ENCODE measurements around the gene PARL. TPM values are rescaled to one million over a fixed set of nuclear protein-coding genes. Genes with fewer than 3 reads are reported as not detected.

PARL gene
- total RNA-seq, 1 experiment from 2014 or later, result 82.3 TPM

GRCh38 chr3:183884097-183884426, 618 bp downstream of the PARL start:
- ChIA-PET POLR2A (interaction anchor here (0.6 kb wide), 2 partner anchors 122 to 470 kb away, joined by 3 to 11 read pairs; no protein-coding TSS in a partner anchor), CTCF (interaction anchor here (0.7 to 1.7 kb wide), 4 partner anchors 9 to 137 kb away, joined by 3 to 6 read pairs (median 3); no protein-coding TSS in a partner anchor)
- peak overlapping the region; percentile 97 for H3K27ac ChIP-seq (ENCODE audit: low read length)
- H3K9me3 ChIP-seq (ENCODE audit: control insufficient read depth, insufficient read depth, low read depth, low read length), result no peaks in the 10 kb centered on the region
- DNase-seq (ENCODE audit: low read depth, low spot score), result no peak
- in situ Hi-C loops (cut with HindIII; ENCODE audit: low pct_unique_long_range_greater_than_20kb, low sequenced_read_pairs), result no loop called here
- intact Hi-C loops (cut with micrococcal nuclease; ENCODE audit: unreplicated experiment), result no loop called here
- H3K4me1 ChIP-seq (ENCODE audit: control insufficient read depth, insufficient read depth, low read length), result peaks cover 4% of the 10 kb centered on the region; the same call in 1 of the 2 replicates
- H3K4me3 ChIP-seq (ENCODE audit: low read depth in 2 of 2, low read length in 2 of 2), result peak overlapping the region; percentile 91 to 93
- ATAC-seq, result peak; percentile 0; the same call in 1 of the 2 replicates
- H3K27me3 ChIP-seq (ENCODE audit: control insufficient read depth, insufficient read depth, low read length), result no peaks in the 10 kb centered on the region
- H3K36me3 ChIP-seq (ENCODE audit: control insufficient read depth, insufficient read depth, low read length), result peaks cover 4% of the 10 kb centered on the region; the same call in 1 of the 2 replicates
- BruUV-seq (replicated peaks), result no TSS peak
- TF ChIP-seq, protein P1, sequence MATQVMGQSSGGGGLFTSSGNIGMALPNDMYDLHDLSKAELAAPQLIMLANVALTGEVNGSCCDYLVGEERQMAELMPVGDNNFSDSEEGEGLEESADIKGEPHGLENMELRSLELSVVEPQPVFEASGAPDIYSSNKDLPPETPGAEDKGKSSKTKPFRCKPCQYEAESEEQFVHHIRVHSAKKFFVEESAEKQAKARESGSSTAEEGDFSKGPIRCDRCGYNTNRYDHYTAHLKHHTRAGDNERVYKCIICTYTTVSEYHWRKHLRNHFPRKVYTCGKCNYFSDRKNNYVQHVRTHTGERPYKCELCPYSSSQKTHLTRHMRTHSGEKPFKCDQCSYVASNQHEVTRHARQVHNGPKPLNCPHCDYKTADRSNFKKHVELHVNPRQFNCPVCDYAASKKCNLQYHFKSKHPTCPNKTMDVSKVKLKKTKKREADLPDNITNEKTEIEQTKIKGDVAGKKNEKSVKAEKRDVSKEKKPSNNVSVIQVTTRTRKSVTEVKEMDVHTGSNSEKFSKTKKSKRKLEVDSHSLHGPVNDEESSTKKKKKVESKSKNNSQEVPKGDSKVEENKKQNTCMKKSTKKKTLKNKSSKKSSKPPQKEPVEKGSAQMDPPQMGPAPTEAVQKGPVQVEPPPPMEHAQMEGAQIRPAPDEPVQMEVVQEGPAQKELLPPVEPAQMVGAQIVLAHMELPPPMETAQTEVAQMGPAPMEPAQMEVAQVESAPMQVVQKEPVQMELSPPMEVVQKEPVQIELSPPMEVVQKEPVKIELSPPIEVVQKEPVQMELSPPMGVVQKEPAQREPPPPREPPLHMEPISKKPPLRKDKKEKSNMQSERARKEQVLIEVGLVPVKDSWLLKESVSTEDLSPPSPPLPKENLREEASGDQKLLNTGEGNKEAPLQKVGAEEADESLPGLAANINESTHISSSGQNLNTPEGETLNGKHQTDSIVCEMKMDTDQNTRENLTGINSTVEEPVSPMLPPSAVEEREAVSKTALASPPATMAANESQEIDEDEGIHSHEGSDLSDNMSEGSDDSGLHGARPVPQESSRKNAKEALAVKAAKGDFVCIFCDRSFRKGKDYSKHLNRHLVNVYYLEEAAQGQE (IDR thresholded peaks at IDR 0.05; ENCODE audit: insufficient read depth in 1 of 2, low read depth in 2 of 2, low read length in 1 of 2), result no peak
- TF ChIP-seq POLR2AphosphoS5 (IDR thresholded peaks at IDR 0.05; ENCODE audit: low read depth, low read length) (no peak), SIN3A (IDR thresholded peaks at IDR 0.05; ENCODE audit: borderline replicate concordance, insufficient read depth, low read depth, low read length) (no peak), TCF7L2 (IDR thresholded peaks at IDR 0.05; ENCODE audit: low read depth, low read length) (no peak)
- TF ChIP-seq, protein P2, sequence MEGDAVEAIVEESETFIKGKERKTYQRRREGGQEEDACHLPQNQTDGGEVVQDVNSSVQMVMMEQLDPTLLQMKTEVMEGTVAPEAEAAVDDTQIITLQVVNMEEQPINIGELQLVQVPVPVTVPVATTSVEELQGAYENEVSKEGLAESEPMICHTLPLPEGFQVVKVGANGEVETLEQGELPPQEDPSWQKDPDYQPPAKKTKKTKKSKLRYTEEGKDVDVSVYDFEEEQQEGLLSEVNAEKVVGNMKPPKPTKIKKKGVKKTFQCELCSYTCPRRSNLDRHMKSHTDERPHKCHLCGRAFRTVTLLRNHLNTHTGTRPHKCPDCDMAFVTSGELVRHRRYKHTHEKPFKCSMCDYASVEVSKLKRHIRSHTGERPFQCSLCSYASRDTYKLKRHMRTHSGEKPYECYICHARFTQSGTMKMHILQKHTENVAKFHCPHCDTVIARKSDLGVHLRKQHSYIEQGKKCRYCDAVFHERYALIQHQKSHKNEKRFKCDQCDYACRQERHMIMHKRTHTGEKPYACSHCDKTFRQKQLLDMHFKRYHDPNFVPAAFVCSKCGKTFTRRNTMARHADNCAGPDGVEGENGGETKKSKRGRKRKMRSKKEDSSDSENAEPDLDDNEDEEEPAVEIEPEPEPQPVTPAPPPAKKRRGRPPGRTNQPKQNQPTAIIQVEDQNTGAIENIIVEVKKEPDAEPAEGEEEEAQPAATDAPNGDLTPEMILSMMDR (IDR thresholded peaks at IDR 0.05), result no peak

DNA sequence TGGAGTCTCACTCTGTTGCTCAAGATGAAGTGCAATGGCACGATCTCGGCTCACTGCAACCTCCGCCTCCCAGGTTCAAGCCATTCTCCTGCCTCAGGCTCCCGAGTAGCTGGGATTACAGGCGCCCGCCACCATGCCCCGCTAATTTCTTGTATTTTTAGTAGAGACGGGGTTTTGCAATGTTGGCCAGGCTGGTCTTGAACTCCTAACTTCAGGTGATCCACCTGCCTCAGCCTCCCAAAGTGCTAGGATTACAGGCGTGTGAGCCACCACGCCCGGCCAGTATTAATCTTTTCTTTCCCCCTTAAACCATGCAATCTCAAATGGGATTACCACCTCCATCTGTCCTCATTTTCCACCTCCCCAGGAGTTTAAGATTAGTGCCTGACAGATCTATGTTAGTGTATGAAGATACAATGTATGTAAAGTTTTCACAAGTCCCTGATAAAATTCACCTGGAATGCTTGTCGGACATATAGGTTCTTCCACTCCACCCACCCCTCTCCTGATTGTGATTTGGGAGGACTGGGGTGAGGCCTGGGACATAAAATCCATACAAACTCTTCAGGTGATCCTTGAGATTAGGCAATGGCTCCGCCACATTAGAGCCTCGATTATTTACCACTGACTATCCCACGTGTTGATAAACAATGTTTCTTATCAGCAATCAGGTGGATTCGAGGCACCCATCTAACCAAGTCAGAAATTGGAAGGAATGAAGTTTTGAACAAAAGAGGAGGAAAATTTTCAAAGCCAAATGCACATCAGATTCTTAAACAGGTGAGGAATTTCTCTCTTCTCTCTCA, 1.2 kb downstream of the PARL start:
- H3K27me3 ChIP-seq (ENCODE audit: control insufficient read depth, insufficient read depth, low read length), result no peaks in the 10 kb centered on the region
- no peak for DNase-seq (ENCODE audit: low read depth, low spot score)
- peaks cover 4% of the 10 kb centered on the region; the same call in 1 of the 2 replicates for H3K36me3 ChIP-seq (ENCODE audit: control insufficient read depth, insufficient read depth, low read length)
- ATAC-seq, result no peak
- CTCF ChIA-PET, result interaction anchor here (0.6 to 1.7 kb wide), 4 partner anchors 12 to 275 kb away, joined by 3 to 6 read pairs (median 4); no protein-coding TSS in a partner anchor
- POLR2A ChIA-PET, result no interaction called here
- BruUV-seq (replicated peaks), result TSS peak; percentile 85
- peak overlapping the region; percentile 97 for H3K27ac ChIP-seq (ENCODE audit: low read length)
- TF ChIP-seq, protein P2 (IDR thresholded peaks at IDR 0.05), result no peak
- TF ChIP-seq TCF7L2 (IDR thresholded peaks at IDR 0.05; ENCODE audit: low read depth, low read length), result no peak
- no peak for TF ChIP-seq POLR2AphosphoS5 (IDR thresholded peaks at IDR 0.05; ENCODE audit: low read depth, low read length)
- no peak for TF ChIP-seq SIN3A (IDR thresholded peaks at IDR 0.05; ENCODE audit: borderline replicate concordance, insufficient read depth, low read depth, low read length)
- TF ChIP-seq, protein P1 (IDR thresholded peaks at IDR 0.05; ENCODE audit: insufficient read depth in 1 of 2, low read depth in 2 of 2, low read length in 1 of 2), result no peak
- H3K4me3 ChIP-seq (ENCODE audit: low read depth in 2 of 2, low read length in 2 of 2), result peak overlapping the region; percentile 91 to 93
- intact Hi-C loops (cut with micrococcal nuclease; ENCODE audit: unreplicated experiment) (no loop called here), in situ Hi-C loops (cut with HindIII; ENCODE audit: low pct_unique_long_range_greater_than_20kb, low sequenced_read_pairs) (no loop called here)
- no peaks in the 10 kb centered on the region for H3K9me3 ChIP-seq (ENCODE audit: control insufficient read depth, insufficient read depth, low read depth, low read length)
- peaks cover 4% of the 10 kb centered on the region; the same call in 1 of the 2 replicates for H3K4me1 ChIP-seq (ENCODE audit: control insufficient read depth, insufficient read depth, low read length)

All from Panc1 (cell line).